Stimulated activated CD4-positive, alpha-beta T cell treated with anti-CD3 and anti-CD28 coated beads, TNF-alpha, amount 100 ng/mL, for 48 hours (primary cell): ENCODE measurements around the gene PNPLA7.
"Not testable (repeated sequence)": the region's sequence is repeated elsewhere in the genome, so short reads cannot be mapped to it uniquely, and the experiment has no call there.

Experiments used
- DNase-seq, 3 donors: peaks; one replicate each; pipeline ENCODE4 v3.0.0-alpha.2; 2020; ENCODE audit warnings: low read depth in 3 of 3

The PNPLA7 gene

GRCh38 chr9:137550231-137550621 is at the start of gene PNPLA7:
Gene PNPLA7 (minus strand): TSS chr9:137550402. CDS start chr9:137550197, 205 bp downstream.
- DNase-seq: no peak

DNA sequence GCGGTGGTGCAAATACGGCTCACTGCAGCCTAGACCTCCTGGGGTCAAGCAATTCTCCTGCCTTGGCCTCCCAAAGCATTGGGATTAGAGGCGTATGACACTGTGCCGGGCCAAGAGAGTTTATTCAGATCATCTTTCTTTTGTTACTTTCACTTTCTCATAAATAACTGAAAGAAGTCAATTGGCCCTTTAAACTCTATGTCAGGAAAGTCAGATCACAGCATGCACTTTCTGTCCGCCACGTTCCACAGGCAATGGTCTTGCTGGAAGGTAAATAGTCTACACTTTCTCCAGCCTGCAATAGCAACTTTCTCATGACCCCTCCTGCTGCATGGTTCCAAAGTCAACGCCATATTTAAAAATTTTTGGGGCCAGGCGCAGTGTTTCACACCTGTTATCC is 48.7 kb upstream of the PNPLA7 start:
- DNase-seq: no peak

DNA sequence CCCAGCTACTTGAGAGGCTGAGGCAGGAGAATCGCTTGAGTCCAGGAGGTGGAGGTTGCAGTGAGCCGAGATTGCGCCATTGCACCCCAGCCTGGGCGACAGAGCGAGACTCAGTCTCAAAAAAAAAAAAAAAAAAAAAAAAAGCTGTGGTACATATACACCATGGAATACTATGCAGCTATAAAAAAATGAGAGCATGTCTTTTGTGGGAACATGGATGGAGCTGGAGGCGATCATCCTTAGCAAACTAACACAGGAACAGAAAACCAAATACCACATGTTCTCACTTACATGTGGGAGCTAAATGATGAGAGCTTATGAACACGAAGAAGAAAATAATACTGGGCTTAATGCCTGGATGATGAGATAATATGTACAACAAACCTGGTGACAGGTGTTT is 46.4 kb upstream of the PNPLA7 start:
- DNase-seq: not testable (repeated sequence)

DNA sequence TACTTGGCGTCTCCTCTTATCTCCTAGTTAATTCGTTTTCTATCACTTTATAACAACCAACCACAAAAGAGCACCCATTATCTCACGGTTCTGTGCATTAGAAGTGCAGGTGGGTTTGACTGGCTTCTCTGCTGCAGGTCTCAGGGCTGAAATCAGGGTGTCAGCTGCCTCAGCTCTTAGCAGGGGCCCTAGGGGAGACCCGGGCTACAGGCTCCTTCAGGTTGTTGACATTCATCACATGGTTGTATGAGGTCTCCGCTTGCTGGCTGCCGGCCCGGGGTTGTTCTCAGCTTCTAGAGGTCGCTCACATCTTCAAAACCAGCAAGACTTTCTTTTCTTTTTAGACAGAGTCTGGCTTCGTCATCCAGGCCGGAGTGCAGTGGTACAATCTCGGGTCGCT is 43.0 kb upstream of the PNPLA7 start:
- no peak for DNase-seq

DNA sequence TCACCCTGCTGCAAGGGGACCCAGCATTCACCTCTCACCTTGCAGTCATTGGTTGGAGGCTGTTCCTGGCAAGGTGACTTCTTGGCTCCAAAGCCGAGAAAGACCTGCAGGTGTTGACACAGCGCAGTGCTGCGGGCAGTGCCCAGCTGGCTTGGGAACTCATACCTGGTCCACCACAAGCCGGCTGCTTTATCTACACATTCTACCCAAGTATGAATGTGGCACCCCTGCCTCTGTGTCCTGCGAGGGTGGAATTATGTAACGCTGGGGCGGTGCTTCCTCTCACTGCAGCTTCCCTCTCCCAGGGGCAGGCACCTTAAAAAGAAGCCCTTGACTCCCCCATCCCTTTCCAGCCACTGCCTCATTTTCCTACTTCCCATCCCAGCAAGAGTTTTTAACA is 42.6 kb upstream of the PNPLA7 start:
- DNase-seq: no peak

DNA sequence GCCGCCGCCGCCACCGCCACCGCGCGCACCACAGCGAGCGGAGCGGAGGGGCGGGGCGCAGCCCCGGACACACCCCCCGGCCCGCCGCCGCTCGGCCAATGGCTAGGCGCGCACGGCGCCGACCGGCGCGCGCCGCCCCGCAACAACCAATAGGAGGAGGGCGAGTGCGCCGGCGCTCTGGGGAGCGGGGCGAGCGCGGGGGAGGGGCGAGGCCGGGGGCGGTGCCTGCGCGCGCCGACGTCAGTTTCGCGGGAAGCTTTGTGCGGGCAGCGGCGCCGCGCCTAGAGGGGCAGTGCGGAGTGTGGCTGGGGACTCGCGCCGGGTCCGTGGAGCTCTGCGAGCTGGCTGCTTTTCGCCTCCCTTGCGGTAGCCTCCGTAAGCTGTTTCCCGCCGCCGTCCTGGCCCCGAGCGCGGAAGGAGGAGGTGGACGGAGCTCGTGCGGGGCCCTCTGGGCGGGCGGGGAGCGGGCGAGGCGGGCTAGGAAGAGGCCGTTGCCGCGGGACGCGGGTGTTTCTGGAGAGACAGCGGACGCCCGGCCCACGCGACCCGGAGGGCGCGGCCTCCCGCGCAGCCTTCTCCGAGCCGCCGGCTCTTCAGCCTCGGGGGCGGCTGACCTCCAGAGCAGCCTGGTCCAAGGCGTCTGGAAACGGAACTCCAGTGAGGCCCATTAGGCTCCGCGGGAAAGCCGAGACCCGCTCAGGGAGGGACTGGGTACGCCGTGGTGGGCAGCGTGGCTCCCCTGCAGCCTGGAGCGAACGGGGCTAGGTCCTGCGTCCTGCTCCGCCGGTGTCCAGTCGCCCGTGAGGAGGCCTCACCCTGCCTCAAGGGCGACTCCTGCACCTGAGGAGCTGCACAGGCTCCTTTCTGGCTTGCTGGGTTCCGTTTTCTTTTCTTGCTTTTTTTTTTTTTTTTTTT is 40.5 kb upstream of the PNPLA7 start, which contains the start of gene ZMYND19:
TSS of gene ZMYND19 (minus strand) at position 44 of the 915 bp plus-strand sequence. CDS start 249 bp downstream, outside the sequence.
- DNase-seq: peak; percentile 77 to 85 (median 84)

DNA sequence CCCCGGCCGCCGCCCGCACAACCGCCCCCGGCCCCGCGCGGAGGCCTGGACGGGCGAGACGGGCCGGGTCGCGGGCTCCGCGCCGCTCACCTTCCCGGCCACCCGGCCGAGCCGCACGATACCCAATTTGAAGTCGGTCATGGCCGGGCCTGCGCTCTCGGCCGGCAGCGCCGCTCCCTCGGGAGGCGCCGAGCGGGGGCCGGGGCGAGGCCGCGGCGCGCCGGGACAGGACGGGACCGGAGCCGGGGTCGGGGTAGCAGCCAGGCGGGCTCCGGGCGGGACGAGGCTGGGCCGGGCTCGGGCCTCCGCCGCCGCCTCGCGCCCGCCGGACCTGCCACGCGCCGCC is 39.9 kb upstream of the PNPLA7 start:
- no peak for DNase-seq

DNA sequence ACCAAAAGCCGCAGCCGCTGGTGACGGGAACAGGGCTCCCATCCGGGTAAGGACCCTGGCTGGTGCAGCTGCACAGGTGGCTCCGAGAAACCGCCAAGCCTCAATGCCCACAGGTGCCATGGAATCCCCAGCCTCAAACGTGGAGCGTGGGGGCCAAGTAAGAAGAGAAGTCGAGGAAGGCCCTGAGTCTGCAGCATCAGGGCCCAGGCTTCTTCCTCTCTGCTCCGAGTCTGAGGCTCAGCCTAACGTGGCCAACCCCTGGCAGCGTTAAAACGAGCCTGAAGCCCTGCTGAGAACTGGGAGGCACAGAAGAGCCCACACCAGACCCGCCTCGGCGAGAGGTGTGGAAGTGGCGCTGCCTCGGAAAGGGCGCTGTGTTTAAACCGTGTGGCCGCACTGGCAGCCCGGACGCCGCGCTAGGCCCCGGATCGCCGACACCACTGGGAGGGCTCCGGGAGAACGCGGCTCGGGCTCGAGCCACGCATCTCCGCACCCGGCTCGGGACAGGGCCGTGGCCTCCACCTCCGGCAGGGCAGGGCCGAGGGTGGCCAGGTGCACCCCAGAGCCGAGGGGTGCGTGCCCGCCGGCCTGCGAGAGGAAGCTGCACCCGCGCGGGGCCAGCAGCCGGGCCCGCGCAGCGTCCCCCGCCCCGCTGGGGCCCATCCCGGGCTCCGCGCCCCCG is 39.4 kb upstream of the PNPLA7 start:
- DNase-seq: no peak

DNA sequence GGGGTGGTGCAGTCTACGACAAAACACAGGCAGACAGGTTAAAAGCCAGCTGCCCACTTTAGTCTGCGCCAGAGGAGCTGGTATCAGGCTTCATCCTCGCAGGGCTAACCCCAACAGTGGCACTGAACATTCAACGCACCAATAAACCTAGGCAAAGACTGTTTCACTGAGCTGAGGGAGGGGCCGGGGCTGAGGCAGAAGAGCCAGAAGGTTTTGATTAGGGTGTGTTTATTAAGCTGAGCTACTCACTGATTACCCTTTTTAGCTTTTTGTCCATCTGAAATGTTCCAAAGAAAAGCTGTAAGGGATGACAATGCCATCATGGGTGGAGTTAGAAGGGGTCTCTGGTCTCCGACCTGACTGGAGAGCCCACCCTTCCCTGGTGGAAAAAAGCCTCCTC is 38.7 kb upstream of the PNPLA7 start:
- DNase-seq: no peak

DNA sequence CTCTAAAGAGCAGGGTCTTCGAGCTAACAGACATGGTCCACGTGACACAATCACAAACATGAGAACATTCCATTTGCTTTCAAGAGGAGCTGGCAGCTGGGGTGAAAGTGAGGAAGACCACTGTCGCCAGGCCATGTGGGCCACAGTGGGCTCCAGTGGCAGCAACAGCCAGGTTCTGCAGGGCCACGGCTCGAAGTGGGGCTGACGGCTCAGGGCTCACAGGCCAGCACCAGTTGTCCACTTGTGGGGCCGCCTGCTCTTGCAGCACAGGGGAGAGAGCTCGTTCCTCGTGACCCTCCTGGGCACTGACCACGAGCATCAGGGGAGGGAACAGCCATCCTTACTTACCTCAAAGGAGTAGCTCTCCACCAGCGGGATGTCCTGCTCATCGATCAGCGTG is 38.1 kb upstream of the PNPLA7 start:
- no peak for DNase-seq

DNA sequence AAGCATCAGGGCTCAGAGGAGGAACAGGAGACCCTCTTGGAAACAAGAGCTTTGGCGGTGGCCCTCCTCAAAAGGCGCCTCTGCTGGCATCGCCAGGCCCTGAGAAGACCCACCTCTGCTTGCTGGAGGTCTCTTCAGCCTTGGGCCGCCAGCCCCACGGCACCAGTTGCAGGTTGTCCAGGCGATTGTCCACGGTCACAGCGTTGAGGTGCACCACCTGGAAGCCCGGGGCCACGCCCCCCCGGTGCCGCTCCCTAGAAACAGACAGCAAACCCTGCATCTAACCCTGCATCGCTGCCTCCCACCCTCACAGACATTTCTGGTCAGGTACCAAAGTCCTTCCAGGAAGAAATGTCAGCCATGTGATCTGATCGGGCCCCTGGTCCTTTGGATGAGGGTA is 36.7 kb upstream of the PNPLA7 start:
- DNase-seq: no peak

DNA sequence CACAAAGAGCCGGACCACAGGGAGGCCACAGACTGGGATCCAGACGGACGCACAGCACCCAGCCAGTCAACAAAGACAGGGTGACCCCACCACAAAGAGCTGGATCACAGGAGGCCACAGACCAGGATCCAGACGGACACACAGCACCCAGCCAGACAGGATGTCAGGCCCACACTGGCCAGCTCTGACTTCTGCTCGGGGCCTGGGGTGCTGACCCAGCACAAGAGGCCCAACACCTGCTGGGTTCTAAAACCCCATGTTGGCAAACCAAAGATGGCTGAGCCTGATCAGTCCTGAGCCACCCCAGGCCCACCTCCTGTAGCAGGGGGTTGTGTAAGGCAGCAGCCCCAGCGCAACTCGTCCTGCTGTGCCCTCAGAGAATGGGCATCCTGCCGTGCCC is 33.8 kb upstream of the PNPLA7 start:
- no peak for DNase-seq

- no peak for DNase-seq
These were observed 33.1 kb upstream of the PNPLA7 start for GRCh38 chr9:137583347-137583746.

DNA sequence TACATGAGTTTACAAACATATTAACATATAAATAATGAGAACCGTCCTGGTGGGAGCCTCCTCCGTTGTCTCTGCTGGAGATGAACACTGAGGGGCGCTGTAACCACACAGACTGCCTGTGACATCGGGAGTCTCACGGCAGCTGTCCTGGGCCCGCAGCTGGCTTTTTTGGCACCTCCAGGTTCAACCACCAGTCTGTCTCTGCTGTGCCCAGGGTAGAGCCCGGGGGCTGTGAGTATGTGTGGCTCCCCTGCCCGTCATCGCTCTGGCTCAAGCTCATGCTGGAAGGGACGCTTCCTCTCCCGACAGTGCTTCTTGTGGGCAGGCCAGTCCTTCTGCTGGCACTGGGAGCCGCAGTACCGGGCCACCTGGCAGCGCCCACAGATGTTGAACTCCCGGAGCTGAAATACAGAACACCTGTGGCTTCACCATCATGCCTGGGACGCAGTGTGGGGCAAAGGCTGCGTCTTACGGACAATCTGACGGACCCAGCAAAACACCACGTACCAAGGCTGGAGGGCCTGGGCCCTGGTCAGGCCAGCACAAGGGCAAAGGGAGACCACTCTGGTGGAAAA is 32.2 kb upstream of the PNPLA7 start:
- DNase-seq: no peak

DNA sequence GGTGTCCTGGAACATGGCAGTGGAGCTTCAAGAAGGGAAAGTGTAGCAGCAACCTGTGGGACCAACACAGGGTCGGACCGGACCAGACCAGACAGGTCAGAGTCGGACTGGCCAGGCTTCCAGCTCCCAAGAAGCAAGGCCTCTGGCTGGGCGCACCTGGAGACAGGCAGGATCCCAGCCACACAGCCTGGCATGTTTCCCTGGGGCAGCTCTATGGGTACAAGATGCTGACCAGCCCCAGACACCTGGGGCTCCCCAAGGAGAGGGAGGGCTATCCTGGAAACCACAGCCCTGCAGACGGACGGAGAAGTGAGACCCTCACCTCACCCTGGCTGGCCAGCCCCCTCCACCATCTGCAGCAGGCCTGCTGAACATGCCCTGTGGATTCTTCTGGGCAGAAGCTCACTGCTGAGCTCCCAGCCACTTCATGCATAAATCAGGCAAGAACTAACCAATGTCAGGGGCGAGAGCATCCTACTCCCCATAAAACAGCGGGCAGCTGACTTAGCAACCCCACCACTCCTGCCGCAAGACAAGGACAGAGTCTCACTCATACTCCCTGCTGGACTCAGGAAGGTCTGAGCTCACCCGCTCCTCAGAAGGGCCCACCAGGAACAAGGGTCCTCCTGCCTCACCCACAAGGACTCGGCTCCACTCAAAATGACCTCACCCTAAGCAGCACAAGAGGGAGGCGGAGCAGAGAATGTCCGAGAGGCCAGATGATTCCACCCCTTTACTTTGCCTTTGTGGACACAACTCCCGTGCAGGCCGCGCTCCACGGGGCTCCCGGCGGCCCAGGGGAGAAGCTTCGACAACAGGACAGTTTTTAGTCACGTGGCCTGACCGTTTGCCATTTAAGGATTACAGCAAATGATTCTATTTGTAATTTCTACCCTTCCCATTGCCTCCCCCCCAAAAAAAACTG is 31.4 kb upstream of the PNPLA7 start:
- no peak for DNase-seq

DNA sequence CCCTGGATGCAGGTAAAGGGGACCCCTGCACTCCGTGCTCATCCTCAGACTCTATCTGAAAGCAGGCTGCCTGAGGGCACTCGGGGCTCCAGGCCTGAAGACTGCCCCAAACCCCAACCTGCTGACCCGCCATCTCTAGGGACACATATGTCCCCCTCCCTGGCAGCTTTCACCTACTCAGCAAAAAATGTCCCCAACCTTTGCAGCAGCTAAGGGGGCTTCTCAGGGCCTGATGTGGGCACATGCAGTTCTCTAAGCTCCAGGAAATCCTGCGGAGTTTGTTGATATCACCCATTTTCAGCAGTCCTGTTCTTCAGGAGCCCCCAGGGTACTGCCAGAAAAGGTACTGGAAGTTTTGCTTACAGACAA is 30.7 kb upstream of the PNPLA7 start:
- no peak for DNase-seq

- no peak for DNase-seq
These were observed 30.2 kb upstream of the PNPLA7 start for GRCh38 chr9:137580209-137580953.

DNA sequence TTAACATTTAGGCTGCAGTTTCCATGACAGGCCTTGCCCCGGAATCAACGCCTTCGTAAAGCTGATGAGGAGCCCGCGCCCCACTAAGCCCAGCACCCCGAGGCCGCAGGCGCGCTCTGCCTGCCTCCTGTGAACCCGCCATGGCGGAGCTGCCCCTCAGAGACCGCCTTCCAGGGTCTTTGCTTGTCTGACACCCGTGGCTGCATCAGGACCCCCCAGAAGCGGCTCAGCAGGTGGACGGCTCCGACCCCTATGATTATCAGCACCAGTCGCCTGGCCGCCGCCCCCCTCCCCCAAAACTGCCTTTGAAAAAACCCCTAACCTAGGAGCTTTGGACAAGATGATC is 29.0 kb upstream of the PNPLA7 start:
- no peak for DNase-seq

- peak; percentile 89 to 98 (median 94) for DNase-seq
These were observed 28.5 kb upstream of the PNPLA7 start, which contains the start of gene DPH7 for GRCh38 chr9:137578518-137579258. Gene DPH7 (minus strand): TSS chr9:137578925. CDS start chr9:137578777, 148 bp downstream.

- no peak for DNase-seq
These were observed 25.7 kb upstream of the PNPLA7 start for GRCh38 chr9:137575716-137576411.
